ENCODE data around the gene CMTM7. TPM values are rescaled to one million over a fixed set of nuclear protein-coding genes. Genes with fewer than 3 reads are reported as not detected.
A peak's percentile ranks its signal among the peaks of the same experiment; 100 is the strongest.

The CMTM7 gene
- total and polyA plus RNA-seq, 9 of the 15 experiments (the other 6 are each of a cell fraction or from before 2014, with no cell fraction given) = 0.03 to 1.6 (median 0.42) TPM; not detected in 4

DNA sequence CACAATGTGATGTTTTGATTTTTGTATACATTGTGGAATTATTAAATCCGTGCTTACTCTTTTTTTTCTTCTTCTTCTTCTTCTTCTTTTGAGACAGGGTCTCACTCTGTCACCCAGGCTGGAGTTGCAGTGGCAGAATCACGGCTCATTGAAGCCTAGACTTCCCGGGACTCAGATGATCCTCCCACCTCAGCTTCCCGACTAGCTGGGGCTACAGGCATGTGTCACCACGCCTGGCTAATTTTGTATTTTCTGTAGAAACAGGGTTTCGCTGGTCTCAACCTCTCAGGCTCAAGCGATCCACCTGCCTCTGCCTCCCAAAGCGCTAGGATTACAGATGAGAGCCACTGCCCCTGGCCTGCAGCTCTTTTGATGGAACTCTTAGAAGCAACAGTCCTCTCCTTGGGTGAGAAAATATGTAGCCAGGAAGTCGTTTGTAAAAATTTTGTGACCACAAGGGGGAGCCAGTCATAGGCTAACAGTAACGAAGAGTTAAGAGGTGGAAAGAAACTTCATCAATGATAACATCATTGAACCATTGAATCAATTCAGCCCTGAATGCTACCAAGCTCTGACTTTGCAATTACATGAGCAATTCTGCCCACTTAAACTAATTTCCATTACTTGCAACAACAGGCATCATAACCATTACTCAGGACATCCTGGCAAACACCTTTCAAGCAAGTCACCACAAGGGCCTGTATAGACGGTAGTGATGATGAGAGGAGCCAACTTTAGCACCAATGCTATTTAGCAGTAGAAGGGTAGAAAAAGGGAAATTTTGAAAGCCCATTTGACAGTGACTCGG is 16.7 kb upstream of the CMTM7 start (continued):
- TF ChIP-seq, protein P1, sequence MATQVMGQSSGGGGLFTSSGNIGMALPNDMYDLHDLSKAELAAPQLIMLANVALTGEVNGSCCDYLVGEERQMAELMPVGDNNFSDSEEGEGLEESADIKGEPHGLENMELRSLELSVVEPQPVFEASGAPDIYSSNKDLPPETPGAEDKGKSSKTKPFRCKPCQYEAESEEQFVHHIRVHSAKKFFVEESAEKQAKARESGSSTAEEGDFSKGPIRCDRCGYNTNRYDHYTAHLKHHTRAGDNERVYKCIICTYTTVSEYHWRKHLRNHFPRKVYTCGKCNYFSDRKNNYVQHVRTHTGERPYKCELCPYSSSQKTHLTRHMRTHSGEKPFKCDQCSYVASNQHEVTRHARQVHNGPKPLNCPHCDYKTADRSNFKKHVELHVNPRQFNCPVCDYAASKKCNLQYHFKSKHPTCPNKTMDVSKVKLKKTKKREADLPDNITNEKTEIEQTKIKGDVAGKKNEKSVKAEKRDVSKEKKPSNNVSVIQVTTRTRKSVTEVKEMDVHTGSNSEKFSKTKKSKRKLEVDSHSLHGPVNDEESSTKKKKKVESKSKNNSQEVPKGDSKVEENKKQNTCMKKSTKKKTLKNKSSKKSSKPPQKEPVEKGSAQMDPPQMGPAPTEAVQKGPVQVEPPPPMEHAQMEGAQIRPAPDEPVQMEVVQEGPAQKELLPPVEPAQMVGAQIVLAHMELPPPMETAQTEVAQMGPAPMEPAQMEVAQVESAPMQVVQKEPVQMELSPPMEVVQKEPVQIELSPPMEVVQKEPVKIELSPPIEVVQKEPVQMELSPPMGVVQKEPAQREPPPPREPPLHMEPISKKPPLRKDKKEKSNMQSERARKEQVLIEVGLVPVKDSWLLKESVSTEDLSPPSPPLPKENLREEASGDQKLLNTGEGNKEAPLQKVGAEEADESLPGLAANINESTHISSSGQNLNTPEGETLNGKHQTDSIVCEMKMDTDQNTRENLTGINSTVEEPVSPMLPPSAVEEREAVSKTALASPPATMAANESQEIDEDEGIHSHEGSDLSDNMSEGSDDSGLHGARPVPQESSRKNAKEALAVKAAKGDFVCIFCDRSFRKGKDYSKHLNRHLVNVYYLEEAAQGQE (IDR thresholded peaks at IDR 0.05; ENCODE audit: borderline replicate concordance) = peak; percentile 53; the same call in 1 of the 2 replicates
- TF ChIP-seq, protein P1 (CRISPR knock-in tag; IDR thresholded peaks at IDR 0.05; ENCODE audit: low read depth) = no peak
- no peak for TF ChIP-seq NFE2 (IDR thresholded peaks at IDR 0.05; ENCODE audit: low read depth)
- TF ChIP-seq KLF16 (IDR thresholded peaks at IDR 0.05) = peak; percentile 28; the same call in 1 of the 2 replicates
- TF ChIP-seq RAD21 (CRISPR knock-in tag; conservative IDR thresholded peaks at IDR 0.05 in 1 of 2, IDR thresholded peaks at IDR 0.05 in 1 of 2) = peak; percentile 51 to 71
- TF ChIP-seq MBD2 (IDR thresholded peaks at IDR 0.05; ENCODE audit: borderline replicate concordance, low read depth) = no peak
- TF ChIP-seq, protein P2, sequence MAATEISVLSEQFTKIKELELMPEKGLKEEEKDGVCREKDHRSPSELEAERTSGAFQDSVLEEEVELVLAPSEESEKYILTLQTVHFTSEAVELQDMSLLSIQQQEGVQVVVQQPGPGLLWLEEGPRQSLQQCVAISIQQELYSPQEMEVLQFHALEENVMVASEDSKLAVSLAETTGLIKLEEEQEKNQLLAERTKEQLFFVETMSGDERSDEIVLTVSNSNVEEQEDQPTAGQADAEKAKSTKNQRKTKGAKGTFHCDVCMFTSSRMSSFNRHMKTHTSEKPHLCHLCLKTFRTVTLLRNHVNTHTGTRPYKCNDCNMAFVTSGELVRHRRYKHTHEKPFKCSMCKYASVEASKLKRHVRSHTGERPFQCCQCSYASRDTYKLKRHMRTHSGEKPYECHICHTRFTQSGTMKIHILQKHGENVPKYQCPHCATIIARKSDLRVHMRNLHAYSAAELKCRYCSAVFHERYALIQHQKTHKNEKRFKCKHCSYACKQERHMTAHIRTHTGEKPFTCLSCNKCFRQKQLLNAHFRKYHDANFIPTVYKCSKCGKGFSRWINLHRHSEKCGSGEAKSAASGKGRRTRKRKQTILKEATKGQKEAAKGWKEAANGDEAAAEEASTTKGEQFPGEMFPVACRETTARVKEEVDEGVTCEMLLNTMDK (IDR thresholded peaks at IDR 0.05; ENCODE audit: borderline replicate concordance, insufficient read depth, low read depth, low read length, poor library complexity, severe bottlenecking) = peak; percentile 43
- TF ChIP-seq, protein P3, sequence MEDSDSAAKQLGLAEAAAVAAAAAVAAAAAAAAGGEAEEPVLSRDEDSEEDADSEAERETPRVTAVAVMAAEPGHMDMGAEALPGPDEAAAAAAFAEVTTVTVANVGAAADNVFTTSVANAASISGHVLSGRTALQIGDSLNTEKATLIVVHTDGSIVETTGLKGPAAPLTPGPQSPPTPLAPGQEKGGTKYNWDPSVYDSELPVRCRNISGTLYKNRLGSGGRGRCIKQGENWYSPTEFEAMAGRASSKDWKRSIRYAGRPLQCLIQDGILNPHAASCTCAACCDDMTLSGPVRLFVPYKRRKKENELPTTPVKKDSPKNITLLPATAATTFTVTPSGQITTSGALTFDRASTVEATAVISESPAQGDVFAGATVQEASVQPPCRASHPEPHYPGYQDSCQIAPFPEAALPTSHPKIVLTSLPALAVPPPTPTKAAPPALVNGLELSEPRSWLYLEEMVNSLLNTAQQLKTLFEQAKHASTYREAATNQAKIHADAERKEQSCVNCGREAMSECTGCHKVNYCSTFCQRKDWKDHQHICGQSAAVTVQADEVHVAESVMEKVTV (CRISPR knock-in tag; IDR thresholded peaks at IDR 0.05) = peak; percentile 45; the same call in 1 of the 2 replicates
- TF ChIP-seq TEAD4 (IDR thresholded peaks at IDR 0.05; ENCODE audit: low read length) = 0 out of 2 replicates have a peak, but pooled peaks have one; percentile 19
- no peak for TF ChIP-seq TEAD4 (CRISPR knock-in tag; IDR thresholded peaks at IDR 0.05; ENCODE audit: borderline replicate concordance)
- no peak for TF ChIP-seq TARDBP (IDR thresholded peaks at IDR 0.05)

Data from K562 (cell line).